HG03457 (cell line): Measurements from ENCODE around the gene ATXN1.

Source experiments
- ATAC-seq: cut with Tn5 transposase; IDR thresholded peaks from one replicate; pipeline ENCODE4 v1.9.1; 2021; ENCODE audit warnings: moderate number of reproducible peaks; ENCODE audit not compliant: unreplicated experiment

The ATXN1 gene

GRCh38 chr6:16681260-16681873, 79.9 kb downstream of the ATXN1 start:
- no peak for ATAC-seq

DNA sequence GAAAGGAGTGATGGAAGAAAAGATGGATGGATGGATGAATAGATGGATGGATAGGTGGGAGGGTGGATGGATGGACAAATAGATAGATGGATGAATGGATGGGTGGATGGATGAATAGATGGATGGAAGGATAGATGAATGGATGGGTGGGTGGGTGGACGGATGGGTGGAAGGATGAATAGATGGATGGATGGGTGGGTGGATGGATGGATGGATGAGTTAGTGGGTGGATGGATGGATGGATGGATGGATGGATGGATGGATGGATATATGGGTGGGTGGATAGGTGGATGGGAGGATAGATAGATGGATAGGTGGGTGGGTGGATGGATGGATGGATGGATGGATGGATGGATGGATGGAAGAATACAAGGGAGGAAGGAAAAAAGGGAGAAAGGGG, 82.2 kb downstream of the ATXN1 start:
- ATAC-seq: no peak

GRCh38 chr6:16677458-16677857, 83.8 kb downstream of the ATXN1 start:
- ATAC-seq: no peak

GRCh38 chr6:16676978-16677377, 84.3 kb downstream of the ATXN1 start:
- ATAC-seq: no peak

DNA sequence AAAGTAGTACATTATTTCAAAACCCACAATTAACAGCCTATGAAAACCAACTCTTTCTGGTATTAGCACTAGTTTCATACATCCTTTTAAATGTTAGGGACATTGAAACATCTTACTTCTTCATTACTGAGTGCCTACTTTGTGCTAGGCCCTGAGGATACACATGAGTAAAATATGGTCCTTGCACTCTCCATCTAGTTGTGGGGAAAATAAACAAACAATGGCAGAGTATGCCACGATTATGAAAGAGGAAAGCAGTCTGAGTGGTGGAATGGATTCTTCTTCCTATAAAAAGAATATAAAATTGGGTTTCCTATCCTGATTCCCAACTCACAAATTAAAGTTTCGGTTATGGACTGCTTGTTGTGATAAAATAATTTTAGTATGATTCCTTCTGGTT, 84.9 kb downstream of the ATXN1 start:
- no peak for ATAC-seq

- no peak for ATAC-seq
Observed at GRCh38 chr6:16674801-16675392, 86.4 kb downstream of the ATXN1 start.

DNA sequence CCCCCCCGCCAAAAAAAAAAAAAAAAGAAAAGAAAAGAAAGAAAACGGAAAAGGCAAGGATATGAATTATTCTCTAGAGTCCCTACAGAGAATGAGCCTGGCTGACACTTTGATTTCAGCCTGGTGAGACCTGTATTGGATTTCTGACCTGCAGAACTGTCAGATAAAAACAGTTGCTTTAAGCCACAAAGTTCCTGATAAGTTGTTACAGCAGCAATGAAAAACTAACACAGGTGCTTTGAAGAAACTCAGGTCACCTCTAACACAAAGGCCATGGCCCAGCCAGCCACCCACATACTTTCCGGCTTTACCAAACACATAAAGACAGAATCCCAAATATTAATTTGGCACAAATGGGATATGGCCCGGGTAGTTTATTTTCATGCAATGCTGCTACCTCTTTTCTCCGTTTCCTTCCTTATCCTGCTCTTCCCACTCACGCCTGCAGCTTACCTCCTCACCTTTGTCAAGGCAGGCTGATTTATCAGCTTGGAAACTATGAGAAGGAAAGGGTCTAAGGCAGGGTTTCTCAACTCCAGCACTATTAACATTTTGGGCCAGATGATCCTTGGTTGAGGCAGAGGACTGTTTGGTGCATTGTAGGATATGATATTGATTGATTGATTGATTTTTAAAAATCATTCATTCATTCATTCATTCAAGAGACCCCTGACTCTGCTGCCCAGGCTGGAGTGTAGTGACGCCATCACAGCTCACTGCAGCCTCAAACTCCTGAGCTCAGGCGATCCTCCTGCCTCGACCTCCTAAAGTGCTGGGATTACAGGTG, 88.1 kb downstream of the ATXN1 start:
- ATAC-seq: no peak

GRCh38 chr6:16671302-16672289, 89.7 kb downstream of the ATXN1 start:
- ATAC-seq: no peak

DNA sequence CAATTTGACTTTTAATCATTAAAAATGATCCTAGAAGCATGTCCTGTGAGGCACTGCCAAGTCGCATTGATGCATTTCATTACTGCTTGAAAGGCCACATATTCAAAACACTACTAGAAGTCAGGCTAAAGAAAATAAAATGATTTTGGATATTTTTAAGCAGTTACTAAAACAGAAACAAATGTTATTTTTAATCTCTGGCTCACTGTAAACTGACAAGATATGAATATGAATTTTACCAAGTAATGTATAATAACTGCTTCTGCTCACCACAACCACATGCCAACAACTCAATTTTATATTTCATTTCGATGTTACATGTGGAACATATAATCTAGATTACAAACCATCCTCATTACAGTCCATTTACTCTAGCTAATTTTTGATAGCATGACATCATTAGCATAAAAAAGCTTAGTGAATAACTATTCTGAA, 90.6 kb downstream of the ATXN1 start:
- no peak for ATAC-seq

DNA sequence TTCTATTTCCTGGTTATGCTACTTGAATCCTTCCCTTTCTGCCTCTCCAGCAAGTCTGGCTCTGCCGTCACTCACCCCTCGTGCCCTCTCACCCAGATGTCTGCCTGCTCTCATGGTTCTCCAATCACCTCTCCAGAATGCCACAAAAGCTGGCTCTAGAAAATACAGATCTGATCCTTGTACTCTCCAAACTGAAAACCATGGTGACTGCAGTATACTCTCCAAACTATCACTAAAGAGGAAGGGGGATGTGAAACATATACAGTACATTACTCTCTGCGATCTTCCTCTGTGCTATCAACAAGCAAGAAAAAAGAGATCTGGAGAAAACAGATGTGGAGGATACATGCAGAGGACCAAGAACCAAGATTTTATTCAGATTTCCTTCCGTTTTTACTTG, 91.1 kb downstream of the ATXN1 start:
- ATAC-seq: no peak

- ATAC-seq: no peak
Observed at GRCh38 chr6:16669227-16669626, 92.0 kb downstream of the ATXN1 start.

GRCh38 chr6:16667509-16667908, 93.8 kb downstream of the ATXN1 start:
- ATAC-seq: no peak

- no peak for ATAC-seq
Observed at GRCh38 chr6:16665992-16666391, 95.3 kb downstream of the ATXN1 start.

DNA sequence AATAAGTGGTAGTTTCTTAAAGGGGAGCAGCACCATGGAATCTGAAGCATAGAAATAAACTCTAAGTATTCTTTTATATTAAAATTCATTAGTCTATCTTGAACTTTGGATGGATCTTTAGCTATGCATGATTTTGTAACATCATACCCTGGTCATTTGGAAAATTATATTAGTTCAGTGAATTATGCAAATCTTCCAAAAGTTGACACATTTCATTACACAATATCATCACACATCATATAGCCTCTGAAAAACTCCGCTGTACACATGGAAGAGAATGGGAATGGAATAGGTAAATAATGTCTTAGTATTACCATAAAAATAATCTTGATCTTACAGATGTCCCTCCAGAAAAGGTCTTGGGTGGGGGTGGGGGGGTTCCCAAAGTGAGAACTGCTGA, 96.1 kb downstream of the ATXN1 start:
- ATAC-seq: no peak

DNA sequence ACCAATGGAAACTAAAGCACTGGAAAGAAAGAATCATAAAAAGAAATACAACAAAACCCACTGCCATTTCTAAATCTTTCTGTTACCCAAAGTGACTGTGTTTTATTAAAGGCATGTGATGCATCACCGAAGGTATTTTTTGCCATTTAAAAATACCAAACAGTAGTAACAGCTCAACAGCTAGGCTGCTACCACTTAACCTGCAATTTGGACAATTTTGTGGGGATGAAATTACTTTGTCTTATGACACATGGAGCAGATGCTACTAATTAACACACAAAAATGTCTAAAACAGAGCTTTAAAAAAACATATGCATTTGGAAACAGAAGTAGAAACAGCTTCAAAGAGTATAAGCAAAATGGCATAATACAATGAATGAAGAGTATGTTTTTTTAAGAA, 97.4 kb downstream of the ATXN1 start:
- no peak for ATAC-seq

- ATAC-seq: no peak
Observed at GRCh38 chr6:16660157-16660497, 101.1 kb downstream of the ATXN1 start.

- no peak for ATAC-seq
Observed at GRCh38 chr6:16659466-16660156, 101.6 kb downstream of the ATXN1 start.

GRCh38 chr6:16658348-16659034, 102.8 kb downstream of the ATXN1 start:
- no peak for ATAC-seq

- no peak for ATAC-seq
Observed at GRCh38 chr6:16657768-16658167, 103.5 kb downstream of the ATXN1 start.

- ATAC-seq: no peak
Observed at GRCh38 chr6:16656451-16656850, 104.8 kb downstream of the ATXN1 start.
